Neural cell (in vitro differentiated cells): Measurements from ENCODE around the gene CTAGE6. TPM values are rescaled to one million over a fixed set of nuclear protein-coding genes. Genes with fewer than 3 reads are reported as not detected.
"Not testable (repeated sequence)": the region's sequence is repeated elsewhere in the genome, so short reads cannot be mapped to it uniquely, and the experiment has no call there.

Experiments used
- H2AFZ ChIP-seq: fragments of 200-600, 300-800 bp; sonication (generic), shearing (Covaris generic); 2 replicates; pipeline ENCODE4 v1.6.0; 2014; ENCODE audit warnings: low read depth, mild to moderate bottlenecking, antibody characterized with exemption, low read length, moderate library complexity
- H3F3A ChIP-seq: fragments of 200-600 bp; shearing (Covaris generic); 2 replicates; pipeline ENCODE4 v1.6.1; 2016; ENCODE audit warnings: mild to moderate bottlenecking, moderate library complexity, mixed read lengths, antibody characterized with exemption, low read length; ENCODE audit not compliant: insufficient read depth, poor library complexity, severe bottlenecking
- H3K27ac ChIP-seq: fragments of 200-600, 300-800 bp; sonication (generic), shearing (Covaris generic); 2 replicates; pipeline ENCODE4 v1.5.1; 2014; ENCODE audit warnings: mild to moderate bottlenecking, low read length, moderate library complexity
- H3K27me3 ChIP-seq: fragments of 300-800, 200-600 bp; sonication (generic), shearing (Covaris generic); 2 replicates; pipeline ENCODE4 v1.6.0; 2014; ENCODE audit warnings: mild to moderate bottlenecking, low read depth, low read length, moderate library complexity; ENCODE audit not compliant: insufficient read depth
- H3K36me3 ChIP-seq: fragments of 300-800, 200-600 bp; sonication (generic), shearing (Covaris generic); 2 replicates; pipeline ENCODE4 v1.5.1; 2014; ENCODE audit warnings: mild to moderate bottlenecking, antibody characterized with exemption, low read length, moderate library complexity; ENCODE audit not compliant: insufficient read depth
- H3K4me2 ChIP-seq: fragments of 300-800, 200-600 bp; sonication (generic), shearing (Covaris generic); 2 replicates; pipeline ENCODE4 v1.6.0; 2014; ENCODE audit warnings: mild to moderate bottlenecking, low read length
- H3K4me3 ChIP-seq: fragments of 300-800, 200-600 bp; sonication (generic), shearing (Covaris generic); 2 replicates; pipeline ENCODE4 v1.5.1; 2014; ENCODE audit warnings: mild to moderate bottlenecking, low read length, moderate library complexity
- H3K79me2 ChIP-seq: fragments of 200-600 bp; shearing (Covaris generic); replicated peaks from 2 replicates; pipeline ENCODE4 v1.6.0; 2014; ENCODE audit warnings: mild to moderate bottlenecking, low read length, moderate library complexity; ENCODE audit not compliant: insufficient read depth
- H3K9ac ChIP-seq: fragments of 300-800, 200-600 bp; sonication (generic), shearing (Covaris generic); 2 replicates; pipeline ENCODE4 v1.6.1; 2016; ENCODE audit warnings: mild to moderate bottlenecking, low read length, mixed read lengths
- H3K9me2 ChIP-seq: fragments of 200-600 bp; shearing (Covaris generic); 2 replicates; pipeline ENCODE4 v1.6.1; 2016; ENCODE audit warnings: mild to moderate bottlenecking, low read length, mixed read lengths; ENCODE audit not compliant: insufficient read depth
- H3K9me3 ChIP-seq: fragments of 200-600, 300-800 bp; sonication (generic), shearing (Covaris generic); 2 replicates; pipeline ENCODE4 v1.6.1; 2016; ENCODE audit warnings: mild to moderate bottlenecking, mixed run types, low read length, moderate library complexity, mixed read lengths
- H4K20me1 ChIP-seq: fragments of 200-600 bp; shearing (Covaris generic); 2 replicates; pipeline ENCODE4 v1.6.1; 2016; ENCODE audit warnings: mild to moderate bottlenecking, mixed run types; ENCODE audit not compliant: insufficient read depth
- polyA minus RNA-seq: library from RNA; depleted of rRNA, polyadenylated mRNA; stranded (reverse); fragments of >200 nt; gene quantifications from 2 replicates; pipeline ENCODE4 v1.2.3, GENCODE V29; 2014
- polyA plus RNA-seq: library from polyadenylated mRNA; depleted of rRNA; stranded (reverse); fragments of >200 nt; gene quantifications from 2 replicates; pipeline ENCODE4 v1.2.3, GENCODE V29; 2014

Gene CTAGE6, protein sequence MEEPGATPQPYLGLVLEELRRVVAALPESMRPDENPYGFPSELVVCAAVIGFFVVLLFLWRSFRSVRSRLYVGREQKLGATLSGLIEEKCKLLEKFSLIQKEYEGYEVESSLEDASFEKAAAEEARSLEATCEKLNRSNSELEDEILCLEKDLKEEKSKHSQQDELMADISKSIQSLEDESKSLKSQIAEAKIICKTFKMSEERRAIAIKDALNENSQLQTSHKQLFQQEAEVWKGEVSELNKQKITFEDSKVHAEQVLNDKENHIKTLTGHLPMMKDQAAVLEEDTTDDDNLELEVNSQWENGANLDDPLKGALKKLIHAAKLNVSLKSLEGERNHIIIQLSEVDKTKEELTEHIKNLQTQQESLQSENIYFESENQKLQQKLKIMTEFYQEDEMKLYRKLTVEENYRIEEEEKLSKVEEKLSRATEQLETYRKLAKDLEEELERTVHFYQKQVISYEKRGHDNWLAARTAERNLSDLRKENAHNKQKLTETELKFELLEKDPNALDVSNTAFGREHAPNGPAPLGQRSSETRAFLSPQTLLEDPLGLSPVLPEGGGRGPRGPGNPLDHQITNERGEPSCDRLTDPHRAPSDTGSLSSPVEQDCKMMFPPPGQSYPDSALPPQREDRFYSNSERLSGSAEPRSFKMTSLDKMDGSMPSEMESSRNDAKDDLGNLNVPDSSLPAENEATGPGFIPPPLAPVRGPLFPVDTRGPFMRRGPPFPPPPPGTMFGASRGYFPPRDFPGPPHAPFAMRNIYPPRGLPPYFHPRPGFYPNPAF
- polyA plus RNA-seq (not detected in 2 replicates), polyA minus RNA-seq (not detected in 2 replicates)

GRCh38 chr7:143757596-143757995 is at the start of gene CTAGE6:
TSS of gene CTAGE6 (minus strand) at chr7:143757696. CDS start at chr7:143757658, 38 bp downstream.
- not testable (repeated sequence) for H3K9me2 ChIP-seq, H3K36me3 ChIP-seq, H3K4me3 ChIP-seq, H3K27me3 ChIP-seq, H3K79me2 ChIP-seq, H3K9ac ChIP-seq, H3F3A ChIP-seq, H3K4me2 ChIP-seq, H3K9me3 ChIP-seq, H3K27ac ChIP-seq, H2AFZ ChIP-seq, H4K20me1 ChIP-seq

DNA sequence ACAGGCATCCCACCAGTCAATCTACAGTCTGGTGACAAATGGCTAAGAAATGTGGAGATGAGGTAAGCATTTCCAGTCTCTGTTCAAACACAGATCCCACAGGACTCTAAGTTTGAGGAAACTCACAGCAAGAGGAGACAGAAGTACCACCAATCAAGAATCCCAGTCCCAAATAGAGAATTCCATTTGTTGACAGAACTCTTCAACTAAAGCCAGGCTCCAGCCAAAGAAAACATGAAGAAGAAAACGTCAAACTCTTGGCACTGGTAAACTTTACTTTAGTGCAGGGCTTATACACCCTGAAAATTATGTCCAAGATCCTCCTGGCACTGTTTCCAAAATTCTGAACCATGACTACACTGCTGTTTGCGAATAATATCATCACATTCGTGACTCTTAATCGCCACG is 49.2 kb upstream of the CTAGE6 start:
- H3K9ac ChIP-seq, H3K27me3 ChIP-seq, H3K27ac ChIP-seq, H3K4me2 ChIP-seq, H3K79me2 ChIP-seq, H4K20me1 ChIP-seq, H3K9me3 ChIP-seq, H3K36me3 ChIP-seq, H3F3A ChIP-seq, H3K4me3 ChIP-seq, H2AFZ ChIP-seq, H3K9me2 ChIP-seq: not testable (repeated sequence)

- not testable (repeated sequence) for H3K9me2 ChIP-seq, H3K36me3 ChIP-seq, H3K9me3 ChIP-seq, H4K20me1 ChIP-seq, H3K27me3 ChIP-seq, H3K27ac ChIP-seq, H3K79me2 ChIP-seq, H2AFZ ChIP-seq, H3K9ac ChIP-seq, H3K4me3 ChIP-seq, H3F3A ChIP-seq, H3K4me2 ChIP-seq
Measured at GRCh38 chr7:143797896-143798290, 40.4 kb upstream of the CTAGE6 start.

DNA sequence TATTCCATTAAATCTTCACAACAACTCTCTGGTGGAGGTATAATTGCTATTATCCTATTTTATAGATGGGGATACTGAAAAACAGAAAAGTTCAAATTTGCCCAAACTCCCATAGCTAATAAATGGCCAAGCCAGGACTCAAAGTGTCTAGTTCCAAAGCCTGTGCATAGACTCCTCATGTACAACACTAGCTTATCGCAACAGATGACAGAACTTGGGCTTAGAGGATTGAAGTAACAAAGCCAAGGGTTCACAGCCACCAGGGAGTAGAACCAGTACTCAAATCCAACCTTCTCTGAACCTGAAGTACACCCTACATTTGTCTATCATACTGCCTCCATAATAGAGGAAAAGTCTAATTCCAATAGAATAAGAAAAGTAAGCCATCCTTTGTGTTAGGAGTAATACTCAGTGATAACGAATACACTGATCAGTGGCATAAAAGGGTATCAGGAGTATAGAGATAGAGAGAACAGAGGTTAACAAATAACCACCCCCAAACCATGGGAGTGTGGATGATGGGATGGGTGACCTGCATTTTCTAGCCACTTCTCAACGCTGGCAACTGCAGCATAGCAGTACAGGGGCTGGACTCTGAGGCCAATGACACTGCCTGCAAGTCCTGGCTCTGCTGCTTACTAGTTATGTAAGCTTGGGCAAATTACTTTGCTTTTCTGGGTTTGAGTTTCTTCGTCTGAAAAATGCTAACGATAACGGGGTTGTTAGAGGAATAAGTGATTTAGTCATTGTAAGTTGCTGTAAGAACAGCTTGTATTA is 39.8 kb upstream of the CTAGE6 start:
- not testable (repeated sequence) for H3K9ac ChIP-seq, H4K20me1 ChIP-seq, H2AFZ ChIP-seq, H3K9me2 ChIP-seq, H3K27me3 ChIP-seq, H3K79me2 ChIP-seq, H3K4me3 ChIP-seq, H3K27ac ChIP-seq, H3K4me2 ChIP-seq, H3K36me3 ChIP-seq, H3F3A ChIP-seq, H3K9me3 ChIP-seq

GRCh38 chr7:143795653-143796052 is 38.2 kb upstream of the CTAGE6 start:
- H4K20me1 ChIP-seq, H3K9me3 ChIP-seq, H3K36me3 ChIP-seq, H3K27ac ChIP-seq, H2AFZ ChIP-seq, H3K9ac ChIP-seq, H3K27me3 ChIP-seq, H3F3A ChIP-seq, H3K4me2 ChIP-seq, H3K4me3 ChIP-seq, H3K9me2 ChIP-seq, H3K79me2 ChIP-seq: not testable (repeated sequence)

DNA sequence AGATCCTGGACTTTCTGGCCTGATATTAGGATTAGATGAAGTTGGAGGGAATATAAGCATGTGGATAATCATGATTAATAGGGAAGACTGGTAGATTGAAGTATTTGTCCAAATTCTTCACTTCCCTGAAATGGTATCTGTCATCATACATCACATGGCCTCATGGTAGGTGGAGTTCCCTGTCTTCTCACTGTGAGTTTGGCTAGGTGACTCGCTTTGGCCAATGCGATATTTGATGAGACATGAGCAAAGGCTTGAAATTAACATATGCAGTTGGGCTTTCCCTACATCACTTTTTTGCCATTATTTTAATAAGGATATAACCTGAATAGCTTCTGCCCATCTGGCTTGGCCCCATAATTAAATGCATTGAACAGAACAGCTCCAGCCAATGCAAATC is 35.1 kb upstream of the CTAGE6 start:
- H3K79me2 ChIP-seq, H3K27me3 ChIP-seq, H3K9ac ChIP-seq, H3K27ac ChIP-seq, H2AFZ ChIP-seq, H4K20me1 ChIP-seq, H3K36me3 ChIP-seq, H3K4me3 ChIP-seq, H3K4me2 ChIP-seq, H3K9me3 ChIP-seq, H3K9me2 ChIP-seq, H3F3A ChIP-seq: not testable (repeated sequence)

- not testable (repeated sequence) for H2AFZ ChIP-seq, H3K79me2 ChIP-seq, H3K4me3 ChIP-seq, H3K9me2 ChIP-seq, H3K27ac ChIP-seq, H3K9me3 ChIP-seq, H3K36me3 ChIP-seq, H3K4me2 ChIP-seq, H3K27me3 ChIP-seq, H3F3A ChIP-seq, H4K20me1 ChIP-seq, H3K9ac ChIP-seq
Measured at GRCh38 chr7:143785415-143786182, 28.1 kb upstream of the CTAGE6 start.
